Left kidney (tissue), 2 donors: ENCODE measurements around the gene TEX9. TPM values are rescaled to one million over a fixed set of nuclear protein-coding genes. Genes with fewer than 3 reads are reported as not detected.
A peak's percentile ranks its signal among the peaks of the same experiment; 100 is the strongest.
"Not testable (repeated sequence)": the region's sequence is repeated elsewhere in the genome, so short reads cannot be mapped to it uniquely, and the experiment has no call there.

Source experiments
- DNase-seq: peaks from one replicate; pipeline ENCODE4 v3.0.0-alpha.2; 2013
- polyA plus RNA-seq: library from polyadenylated mRNA; unstranded; fragments of 120-200 nt; gene quantifications from one replicate; pipeline ENCODE4 v1.2.1, GENCODE V29; 2013; ENCODE audit not compliant: insufficient read length

TEX9 gene
- polyA plus RNA-seq, 1 donor = 36.9 TPM

DNA sequence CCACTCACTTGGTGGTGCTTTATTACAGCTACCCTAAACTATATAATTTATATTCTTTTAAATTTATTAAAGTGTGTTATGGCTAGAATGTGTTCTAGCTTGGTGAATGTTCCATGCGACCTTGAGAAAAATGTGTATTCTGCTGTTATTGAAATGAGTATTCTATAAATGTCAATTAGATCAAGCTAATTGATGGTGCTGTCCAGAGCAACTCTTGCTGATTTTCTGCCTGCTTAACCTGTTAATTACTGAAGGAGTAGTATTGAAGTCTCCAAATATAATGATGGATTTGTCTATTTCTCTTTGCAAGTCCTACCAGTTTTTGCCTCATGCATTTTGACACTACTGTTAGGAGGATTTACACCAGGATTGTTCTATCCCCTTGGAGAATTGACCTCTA is 3.2 kb upstream of the TEX9 start:
- DNase-seq = no peak

DNA sequence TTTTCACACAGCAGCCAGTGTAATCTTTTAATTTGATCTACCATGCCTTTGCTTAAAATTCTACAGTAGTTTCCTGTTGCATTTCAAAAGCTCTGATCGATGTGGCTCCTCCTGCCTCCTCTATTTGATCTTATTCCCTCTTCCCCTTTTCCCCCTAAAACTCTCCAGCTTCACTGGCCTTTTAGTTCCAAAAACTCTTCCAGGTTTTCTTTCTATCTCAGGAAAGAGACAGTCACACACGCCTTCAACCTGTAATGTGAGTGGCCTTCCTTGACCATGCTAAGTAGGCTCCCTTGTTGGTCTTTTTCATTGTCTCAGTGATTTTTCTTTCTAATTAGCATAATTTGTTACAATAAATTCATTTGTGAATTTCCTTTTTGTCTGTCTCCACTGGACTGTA is 985 bp downstream of the TEX9 start:
- DNase-seq = peak; percentile 27

DNA sequence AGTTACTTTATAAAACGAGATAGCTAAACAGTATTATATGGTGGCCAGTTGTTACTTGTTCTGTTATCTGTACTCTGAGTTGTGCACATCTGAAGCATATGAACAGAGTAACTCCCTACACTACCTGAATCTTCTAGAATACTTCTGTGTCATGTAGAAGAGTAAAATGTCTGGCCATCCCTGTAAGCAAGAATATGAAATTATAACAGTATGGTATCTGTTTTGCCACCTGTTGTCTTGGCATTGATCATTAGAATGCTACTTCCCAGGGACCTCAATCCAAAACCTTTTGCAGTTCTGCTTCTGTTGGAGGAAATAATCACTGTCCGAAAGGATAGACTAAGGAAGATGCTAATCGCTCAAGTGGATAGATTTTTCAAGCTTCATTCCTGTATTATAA is 1.9 kb downstream of the TEX9 start:
- no peak for DNase-seq

DNA sequence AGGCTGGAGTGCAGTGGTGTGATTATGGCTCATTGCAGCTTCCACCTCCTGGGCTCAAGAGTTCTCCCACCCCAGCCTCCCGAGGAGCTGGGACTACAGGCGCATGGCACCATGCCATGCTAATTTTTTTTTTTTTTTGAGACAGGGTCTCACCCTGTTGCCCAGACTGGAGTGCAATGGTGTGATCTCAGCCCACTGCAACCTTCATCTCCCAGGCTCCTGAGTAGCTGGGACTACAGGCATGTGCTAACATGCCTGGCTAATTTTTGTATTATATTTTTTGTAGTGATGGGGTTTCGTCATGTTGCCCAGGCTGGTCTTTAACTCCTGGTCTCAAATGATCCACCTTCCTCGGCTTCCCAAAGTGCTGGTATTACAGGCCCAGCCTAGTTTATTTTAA is 4.0 kb downstream of the TEX9 start:
- DNase-seq = no peak

DNA sequence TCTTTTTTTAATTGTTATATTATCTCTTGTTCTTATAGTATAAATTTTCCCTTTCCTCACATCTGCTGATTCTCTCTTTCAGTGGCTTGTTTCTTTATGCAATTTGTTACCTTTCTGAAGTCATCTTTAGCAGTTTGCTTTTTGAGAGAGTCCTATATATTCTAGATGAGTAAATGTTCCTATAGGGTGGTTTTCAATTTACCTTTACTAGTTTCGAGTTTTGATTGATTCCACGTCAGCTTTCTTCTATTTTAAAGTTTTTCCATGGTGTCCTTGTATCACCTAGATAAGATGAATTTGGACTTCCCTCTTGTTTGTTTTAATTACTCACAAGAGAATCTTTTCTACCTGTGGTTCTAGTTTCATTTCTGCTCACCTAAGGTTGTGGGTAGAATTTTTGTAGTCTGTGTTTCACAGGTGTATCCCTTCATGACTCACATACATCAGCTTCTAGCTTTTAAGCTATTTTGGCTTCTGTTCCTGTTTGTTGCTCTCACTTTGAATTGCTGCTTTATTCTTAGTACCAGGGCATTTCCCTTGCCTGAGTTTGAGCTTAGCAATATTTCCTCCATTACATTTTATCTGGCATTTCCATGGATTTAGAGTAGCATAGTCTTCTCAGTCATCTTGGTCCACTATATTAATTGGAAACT is 6.4 kb downstream of the TEX9 start:
- no peak for DNase-seq

DNA sequence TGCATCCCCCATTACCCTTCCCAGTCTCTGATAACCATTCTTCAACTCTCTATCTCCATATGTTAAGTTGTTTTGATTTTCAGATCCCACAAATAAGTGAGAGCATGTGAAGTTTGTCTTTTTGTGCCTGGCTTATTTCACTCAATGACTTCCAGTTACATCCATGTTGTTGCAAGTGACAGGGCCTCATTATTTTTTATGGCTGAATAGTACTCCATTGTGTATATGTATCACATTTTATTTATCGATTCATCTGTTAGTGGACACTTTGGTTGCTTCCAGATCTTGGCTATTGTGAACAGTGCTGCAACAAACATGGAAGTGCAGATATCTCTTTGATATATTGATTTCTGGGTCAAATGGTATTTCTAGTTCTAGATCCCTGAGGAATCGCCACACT is 9.5 kb downstream of the TEX9 start:
- not testable (repeated sequence) for DNase-seq

DNA sequence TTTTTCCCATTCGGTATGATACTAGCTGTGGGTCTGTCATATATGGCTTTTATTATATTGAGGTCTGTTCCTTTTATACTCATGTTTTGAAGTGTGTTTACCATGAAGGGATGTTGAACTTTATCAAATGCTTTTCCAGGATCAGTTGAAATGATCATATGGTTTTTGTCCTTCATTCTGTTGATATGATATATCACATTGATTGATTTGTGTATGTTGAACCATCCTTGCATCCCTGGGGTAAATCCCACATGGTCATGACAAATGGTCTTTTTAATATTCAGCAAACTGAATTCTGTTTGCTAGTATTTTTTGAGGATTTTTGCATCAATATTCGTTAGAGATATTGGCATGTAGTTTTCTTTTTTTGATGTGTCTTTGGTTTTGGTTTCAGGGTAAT is 12.6 kb downstream of the TEX9 start:
- not testable (repeated sequence) for DNase-seq

DNA sequence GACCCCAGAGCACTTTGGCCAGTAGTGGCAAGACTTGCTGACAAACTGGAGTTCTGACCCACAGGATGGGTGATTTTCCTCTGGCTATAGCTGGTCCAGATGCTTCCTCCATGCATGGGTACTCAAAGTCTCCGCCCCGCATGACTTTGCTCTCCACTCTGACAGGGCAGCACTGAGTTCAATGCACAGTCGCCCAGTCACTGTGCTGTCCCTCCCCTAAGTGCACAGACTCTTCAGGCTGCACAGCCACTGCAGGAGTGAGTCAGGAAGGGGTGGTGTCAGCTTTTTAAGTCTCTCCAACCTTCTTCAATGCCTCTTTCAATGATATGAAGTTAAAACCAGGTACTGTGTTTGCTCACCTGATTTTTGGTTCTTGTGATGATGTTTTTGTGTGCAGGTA is 17.8 kb downstream of the TEX9 start:
- DNase-seq = no peak

DNA sequence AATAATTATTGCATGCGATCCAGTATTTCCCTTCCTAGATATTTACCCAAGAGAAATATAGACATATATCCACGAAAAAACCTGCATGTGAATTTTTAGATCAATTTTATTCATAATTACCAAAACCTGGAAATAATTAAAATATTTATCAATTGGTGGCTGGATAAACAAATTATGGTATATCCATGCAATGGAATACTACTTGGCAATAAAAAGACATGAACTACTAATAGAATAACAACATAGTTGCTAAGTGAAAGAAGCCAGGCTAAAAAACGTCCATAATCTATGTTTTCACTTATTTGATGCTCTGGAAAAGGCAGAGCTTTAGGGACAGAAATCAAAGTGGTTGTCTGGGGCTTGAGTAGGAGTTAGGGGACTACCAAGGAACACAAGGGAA is 20.7 kb downstream of the TEX9 start:
- no peak for DNase-seq

DNA sequence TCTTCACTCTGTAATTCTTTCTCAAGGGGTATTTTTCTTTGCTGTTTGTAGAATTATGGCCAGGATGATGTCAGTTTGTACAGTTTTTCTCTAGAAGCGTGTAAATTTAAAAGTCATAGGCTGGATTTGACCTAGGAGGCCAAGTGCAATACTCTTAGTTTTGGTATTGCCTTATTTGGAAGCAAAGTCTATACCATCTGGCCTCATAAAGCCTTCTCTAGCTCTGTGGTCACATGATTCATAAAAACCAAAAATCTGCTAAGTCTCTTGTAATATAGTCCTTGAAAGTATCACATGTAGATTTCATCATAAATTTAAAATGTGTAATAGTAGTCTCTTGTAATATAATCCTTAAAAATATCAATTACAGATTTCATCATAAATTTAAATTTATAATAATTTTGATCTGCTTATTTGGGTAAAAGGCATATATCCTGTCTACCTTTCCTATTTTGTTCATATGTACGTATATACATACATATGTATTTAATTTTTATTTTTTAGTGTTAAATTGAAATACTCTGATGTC is 25.6 kb downstream of the TEX9 start:
- DNase-seq = no peak

DNA sequence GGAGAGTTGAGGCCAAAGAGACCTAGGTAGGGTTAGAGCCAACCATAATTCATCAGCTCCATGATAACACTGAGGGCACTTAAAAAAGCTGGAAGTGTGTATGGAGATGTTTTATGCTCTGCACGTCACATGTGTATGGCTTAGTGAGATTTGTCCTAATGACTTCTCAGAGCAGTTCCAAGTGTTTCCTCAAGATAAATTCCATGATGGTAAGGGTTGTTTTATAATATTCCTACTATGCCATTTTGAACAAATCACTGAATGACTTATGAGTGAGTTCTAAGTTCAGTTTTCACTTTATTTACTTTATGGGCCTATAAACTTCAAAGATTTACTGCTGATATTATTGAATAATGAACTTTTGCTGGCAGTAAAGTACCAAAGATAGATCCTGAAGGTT is 28.1 kb downstream of the TEX9 start:
- DNase-seq = no peak

DNA sequence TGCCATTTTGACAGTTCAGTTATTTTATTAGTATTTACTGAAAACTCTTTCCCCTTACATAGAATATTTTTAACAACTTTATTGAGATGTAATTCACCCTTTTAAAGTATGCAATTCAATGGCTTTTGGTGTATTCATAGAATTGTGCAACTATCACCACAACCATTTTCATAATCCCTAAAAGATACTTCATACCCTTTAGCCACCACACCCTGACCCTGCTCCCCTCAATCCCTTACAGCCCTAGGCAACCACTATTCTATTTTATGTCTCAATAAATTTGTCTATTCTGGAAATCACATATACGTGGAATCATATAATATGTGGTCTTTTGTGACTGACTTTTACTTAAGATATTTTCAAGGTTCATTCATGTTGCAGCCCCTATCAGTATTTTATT is 29.7 kb downstream of the TEX9 start:
- no peak for DNase-seq

DNA sequence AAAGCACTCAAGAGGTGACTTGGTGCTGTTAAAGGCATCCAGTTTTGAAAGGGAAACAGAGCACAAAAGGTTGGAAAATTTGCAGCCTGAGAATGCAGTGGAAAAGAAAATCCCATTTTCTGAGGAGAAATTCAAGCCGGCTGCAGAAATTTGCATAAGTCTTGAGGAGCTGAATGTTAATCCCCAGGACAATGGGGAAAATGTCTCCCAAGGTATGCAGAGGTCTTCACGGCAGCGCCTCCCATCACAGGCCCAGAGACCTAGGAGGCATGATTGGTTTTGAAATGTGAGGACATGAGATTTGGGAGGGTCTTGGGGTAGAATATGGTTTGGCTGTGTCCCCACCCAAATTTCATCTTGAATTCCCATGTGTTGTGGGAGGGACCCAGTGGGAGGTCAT is 32.1 kb downstream of the TEX9 start:
- not testable (repeated sequence) for DNase-seq

DNA sequence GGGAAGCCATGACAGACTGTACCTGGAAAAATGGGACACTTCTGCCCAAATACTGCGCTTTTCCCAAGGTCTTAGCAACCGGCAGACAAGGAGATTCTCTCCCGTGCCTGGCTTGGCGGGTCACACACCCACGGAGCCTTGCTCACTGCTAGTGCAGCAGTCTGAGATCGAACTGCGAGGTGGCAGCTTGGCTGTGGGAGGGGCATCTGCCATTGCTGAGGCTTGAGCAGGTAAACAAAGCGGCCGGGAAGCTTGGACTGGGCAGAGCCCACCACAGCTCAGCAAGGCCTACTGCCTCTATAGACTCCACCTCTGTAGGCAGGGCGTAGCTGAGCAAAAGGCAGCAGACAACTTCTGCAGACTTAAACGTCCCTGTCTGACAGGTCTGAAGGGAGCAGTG is 34.0 kb downstream of the TEX9 start:
- DNase-seq = not testable (repeated sequence)

DNA sequence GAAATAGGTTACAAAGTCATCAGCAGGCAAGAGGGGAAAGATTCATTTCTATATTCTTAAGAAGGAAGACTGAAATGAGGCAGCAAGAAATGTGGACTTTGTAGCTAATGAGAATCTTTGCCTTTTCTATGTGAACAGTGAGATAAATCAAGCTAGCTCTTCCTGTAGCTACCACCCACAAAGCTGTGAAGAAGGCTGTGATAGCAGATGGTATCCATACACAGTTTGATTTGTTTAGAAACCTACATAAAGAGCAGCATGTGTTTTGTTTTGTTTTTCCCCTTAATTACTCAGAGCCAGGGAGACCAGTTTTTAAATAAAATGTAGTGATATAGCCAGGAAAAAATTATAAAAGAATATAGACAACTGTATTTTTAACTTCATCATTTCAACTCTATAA is 45.5 kb downstream of the TEX9 start:
- DNase-seq = no peak

DNA sequence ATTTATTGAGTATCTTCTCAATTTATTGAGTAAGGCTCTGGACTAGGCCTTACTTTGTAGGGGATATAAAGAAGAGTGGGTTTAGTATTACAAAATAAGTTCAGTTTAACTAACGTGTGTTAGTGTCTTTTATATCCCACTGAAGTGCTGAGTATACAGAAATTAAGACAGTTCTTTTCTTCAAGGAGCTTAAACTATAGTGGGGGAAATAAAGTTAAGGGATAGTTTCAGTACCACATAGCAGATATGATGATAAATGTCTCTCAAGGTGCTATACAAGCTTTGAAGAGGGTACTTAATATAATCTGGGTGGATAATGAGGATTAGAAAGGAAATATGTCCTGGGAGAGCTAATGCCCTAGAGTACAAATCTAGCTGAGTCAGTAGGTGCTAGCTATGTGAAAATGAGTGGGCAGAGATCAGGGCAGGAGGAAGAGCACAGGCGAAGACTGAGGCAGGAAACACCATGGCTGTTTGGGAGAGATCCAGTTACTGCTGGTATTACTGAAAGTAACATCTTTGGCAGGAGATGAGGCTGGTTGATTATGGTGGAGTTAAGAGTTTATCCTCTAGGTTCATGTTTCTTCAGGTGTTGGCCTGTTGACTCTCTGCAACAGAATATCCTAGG is 46.0 kb downstream of the TEX9 start:
- DNase-seq = no peak

DNA sequence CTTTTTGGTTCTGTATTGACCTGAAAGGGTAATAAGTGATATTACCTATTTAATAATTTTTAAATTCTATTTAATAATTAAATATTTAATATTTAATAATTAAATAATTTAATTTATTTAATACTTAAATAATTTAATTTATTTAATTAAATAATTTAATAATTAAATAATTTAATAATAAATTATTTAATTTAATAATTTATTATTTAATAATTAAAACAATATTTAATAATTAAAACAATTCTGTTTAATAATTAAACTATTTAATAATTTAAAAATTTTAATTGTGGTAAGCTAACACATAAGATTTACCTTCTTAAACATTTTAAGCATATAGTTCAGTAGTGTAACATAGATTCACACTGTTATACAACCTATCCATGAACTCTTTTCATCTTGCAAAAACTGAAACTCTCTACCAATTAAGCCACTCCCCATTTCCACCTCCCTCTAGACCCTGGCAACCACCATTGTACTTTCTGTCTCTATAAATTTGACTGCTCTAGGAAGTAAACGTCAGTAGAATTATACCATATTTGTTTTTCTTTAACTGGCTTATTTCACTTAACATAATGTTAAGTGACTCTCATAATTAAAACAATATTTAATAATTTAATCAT is 48.0 kb downstream of the TEX9 start:
- not testable (repeated sequence) for DNase-seq

DNA sequence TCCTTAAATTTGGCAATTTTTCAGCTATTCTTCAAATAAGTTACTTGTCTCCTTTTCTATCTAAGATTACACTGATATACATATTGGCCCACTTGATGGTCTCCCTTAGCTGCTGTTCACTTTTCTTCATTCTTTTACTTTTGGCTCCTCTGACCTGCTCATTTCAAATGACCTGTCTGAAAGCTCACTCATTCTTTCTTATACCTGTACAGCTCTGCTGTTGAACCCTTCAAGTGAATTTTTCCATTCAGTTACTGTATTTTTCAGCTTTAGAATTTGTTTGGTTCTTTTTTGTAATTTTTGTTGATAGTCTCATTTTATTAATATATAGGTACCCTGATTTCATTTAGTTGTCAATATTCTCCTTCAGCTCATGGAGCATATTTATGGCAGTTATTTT is 60.0 kb downstream of the TEX9 start:
- no peak for DNase-seq

DNA sequence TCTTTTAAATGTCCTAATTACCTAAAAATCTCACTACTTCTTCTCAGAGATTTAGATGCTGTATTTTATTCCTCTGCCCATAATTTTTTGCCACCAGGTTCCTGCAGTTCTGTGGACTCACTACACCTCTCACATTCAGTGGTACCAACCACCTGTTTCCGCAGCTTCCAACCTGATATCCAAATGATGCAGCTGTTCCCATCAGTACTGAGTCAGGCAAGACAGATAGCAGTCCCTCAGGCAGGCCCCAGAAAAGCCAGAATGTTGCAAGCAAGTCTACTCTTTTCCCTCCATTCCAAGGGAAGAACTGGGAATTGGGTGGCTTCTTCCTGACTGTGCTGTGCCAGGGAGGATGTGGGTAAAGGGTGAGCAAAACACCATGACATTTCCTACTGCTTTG is 60.8 kb downstream of the TEX9 start:
- no peak for DNase-seq

DNA sequence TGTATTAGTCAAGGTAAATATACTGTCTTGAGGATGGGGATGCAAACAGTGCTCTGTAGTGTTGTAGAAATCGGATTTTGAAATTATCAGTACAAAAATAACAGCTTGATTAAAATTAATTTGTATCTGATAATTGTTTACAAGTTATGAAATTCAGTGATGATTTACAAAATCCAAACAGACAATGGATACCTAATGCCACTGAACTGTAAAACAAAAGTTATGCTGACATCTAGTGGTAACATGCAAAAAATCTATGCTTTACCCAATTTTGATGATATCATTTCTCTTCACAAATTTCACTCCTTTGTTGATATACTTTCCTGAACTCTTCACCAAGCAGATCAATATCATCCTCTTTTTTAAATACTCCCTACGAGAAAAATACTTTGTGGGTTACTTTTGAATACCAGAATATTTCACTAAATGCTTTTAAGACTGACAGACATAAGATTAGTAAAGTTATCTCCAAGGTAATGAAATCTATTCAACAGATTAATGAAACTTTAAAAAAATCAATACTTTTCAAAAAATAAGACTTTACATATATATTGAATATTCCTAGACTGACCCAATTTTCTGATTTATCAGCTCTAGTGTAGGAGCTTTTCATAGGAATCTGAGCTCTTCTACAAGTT is 63.7 kb downstream of the TEX9 start:
- no peak for DNase-seq

DNA sequence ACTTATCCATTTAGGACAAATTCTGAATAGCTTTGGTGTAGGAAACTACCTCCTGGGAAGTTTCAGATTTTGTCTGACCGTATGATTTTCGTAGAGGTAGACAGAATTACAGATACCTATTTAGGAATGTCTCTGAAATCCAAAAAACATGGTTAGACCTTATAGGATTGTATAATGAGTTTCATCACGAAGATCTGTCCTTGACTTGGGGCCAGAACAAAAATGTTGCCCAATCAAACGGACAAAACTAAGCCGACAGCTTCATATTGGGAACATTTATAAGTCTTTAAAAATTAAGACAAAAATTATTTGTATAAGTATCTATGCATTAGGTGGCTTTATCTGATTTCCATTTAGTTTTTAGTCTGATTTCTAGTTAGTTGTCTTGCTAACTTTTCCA is 67.1 kb downstream of the TEX9 start:
- DNase-seq = no peak

DNA sequence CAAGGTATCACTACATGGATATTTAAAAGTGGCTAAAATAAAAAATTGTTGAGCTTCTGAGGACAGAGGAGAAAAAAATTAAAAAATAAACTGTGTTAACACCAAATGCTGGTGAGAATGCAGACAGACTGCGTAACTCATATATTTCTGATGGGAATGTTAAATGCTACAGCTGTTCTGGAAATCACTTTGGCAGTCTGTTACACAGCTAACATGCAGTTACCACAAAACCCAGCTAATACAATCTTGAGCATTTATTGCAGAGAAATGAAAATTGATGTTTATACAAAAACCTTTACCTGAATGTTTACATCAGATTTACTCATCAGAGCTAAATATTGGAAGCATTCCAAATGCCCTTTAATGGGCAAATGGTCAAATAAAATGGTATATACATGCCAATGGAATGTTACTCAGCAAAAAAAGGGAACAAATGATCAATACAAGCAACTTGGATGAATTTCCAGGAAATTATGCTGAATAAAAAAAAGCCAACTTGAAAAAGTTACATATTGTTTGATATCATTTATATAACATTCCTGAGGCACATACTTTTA is 75.1 kb downstream of the TEX9 start:
- DNase-seq = no peak

DNA sequence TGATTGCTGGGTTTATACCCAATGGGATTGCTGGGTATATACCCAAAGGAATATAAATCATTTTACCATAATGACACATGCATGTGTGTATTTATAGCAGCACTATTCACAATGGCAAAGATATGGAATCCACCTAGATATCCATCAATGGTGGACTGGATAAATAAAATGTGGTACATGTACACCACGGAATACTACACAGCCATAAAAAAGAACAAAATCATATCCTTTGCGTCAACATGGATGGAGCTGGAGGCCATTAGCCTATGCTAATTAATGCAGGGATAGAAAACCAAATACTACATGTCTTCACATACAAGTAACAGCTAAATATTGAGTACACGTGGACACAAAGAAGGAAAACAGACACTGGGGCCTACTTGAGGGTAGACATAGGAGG is 77.1 kb downstream of the TEX9 start:
- no peak for DNase-seq
